Kidney epithelial cell (primary cell): ENCODE data around the gene MOB3A. TPM values are rescaled to one million over a fixed set of nuclear protein-coding genes. Genes with fewer than 3 reads are reported as not detected.
"Not testable (repeated sequence)": the region's sequence is repeated elsewhere in the genome, so short reads cannot be mapped to it uniquely, and the experiment has no call there.

Experiments
- DNase-seq: peaks from one replicate; pipeline ENCODE4 v3.0.0-alpha.2; 2010; ENCODE audit warnings: low read depth
- H3K27me3 ChIP-seq: 2 replicates; pipeline ENCODE4 v1.6.0; 2011; ENCODE audit warnings: low read length; ENCODE audit not compliant: control insufficient read depth, insufficient read depth
- H3K36me3 ChIP-seq: 2 replicates; pipeline ENCODE4 v1.5.1; 2011; ENCODE audit warnings: low read length; ENCODE audit not compliant: control insufficient read depth, insufficient read depth
- H3K4me3 ChIP-seq: 2 replicates; pipeline ENCODE4 v1.5.1; 2011; ENCODE audit warnings: low read depth, mild to moderate bottlenecking, control low read depth, low read length
- total RNA-seq: library from RNA; depleted of rRNA; stranded (reverse); fragments of >200 nt; gene quantifications from 2 replicates; pipeline ENCODE4 v1.2.3, GENCODE V29; 2015
- TF ChIP-seq, protein P1 (sequence below): IDR thresholded peaks from 2 replicates; pipeline ENCODE4 v1.5.1; 2011; ENCODE audit warnings: mild to moderate bottlenecking, moderate library complexity, low read length, control low read depth, inconsistent platforms; ENCODE audit not compliant: insufficient read depth, poor library complexity, severe bottlenecking

MOB3A gene
- total RNA-seq, 1 donor from 2014 or later = 40.3 TPM

DNA sequence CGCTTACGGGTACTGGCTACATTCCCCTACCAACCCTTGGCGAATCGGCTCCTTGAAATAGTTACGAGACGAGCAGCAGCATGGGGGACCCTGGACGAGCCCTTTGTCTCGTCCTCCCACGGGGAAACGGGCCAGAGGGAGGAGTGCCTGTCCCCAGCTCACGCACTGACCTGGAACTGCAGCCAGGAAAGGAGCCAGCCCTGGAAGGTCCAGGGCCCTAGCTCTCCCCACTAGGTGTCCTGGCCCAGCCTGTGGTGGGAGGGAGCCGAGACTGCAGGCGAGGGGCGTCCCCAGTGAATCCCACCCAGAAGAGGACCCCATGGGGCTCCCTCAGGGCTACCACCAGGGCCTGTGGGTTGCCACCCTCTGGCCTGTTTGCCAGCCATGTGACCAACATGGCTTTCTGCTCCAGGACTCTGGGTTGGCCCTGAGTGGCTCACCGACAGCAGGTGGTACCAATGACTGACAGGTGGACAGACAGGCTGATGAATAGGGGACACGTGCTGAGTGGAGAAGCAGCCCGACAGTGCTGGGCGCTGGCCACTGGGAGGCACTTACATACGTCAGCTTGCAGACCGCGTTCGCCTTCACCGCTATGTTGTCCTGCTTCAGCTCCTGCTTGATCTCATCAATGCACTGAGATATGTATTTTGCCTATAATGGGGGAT is 42.1 kb upstream of the MOB3A start:
- peaks cover 1% of the 10 kb centered on the region for H3K36me3 ChIP-seq
- TF ChIP-seq, protein P1, sequence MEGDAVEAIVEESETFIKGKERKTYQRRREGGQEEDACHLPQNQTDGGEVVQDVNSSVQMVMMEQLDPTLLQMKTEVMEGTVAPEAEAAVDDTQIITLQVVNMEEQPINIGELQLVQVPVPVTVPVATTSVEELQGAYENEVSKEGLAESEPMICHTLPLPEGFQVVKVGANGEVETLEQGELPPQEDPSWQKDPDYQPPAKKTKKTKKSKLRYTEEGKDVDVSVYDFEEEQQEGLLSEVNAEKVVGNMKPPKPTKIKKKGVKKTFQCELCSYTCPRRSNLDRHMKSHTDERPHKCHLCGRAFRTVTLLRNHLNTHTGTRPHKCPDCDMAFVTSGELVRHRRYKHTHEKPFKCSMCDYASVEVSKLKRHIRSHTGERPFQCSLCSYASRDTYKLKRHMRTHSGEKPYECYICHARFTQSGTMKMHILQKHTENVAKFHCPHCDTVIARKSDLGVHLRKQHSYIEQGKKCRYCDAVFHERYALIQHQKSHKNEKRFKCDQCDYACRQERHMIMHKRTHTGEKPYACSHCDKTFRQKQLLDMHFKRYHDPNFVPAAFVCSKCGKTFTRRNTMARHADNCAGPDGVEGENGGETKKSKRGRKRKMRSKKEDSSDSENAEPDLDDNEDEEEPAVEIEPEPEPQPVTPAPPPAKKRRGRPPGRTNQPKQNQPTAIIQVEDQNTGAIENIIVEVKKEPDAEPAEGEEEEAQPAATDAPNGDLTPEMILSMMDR = no peak
- H3K4me3 ChIP-seq = no peak overlapping the region
- no peaks in the 10 kb centered on the region for H3K27me3 ChIP-seq
- DNase-seq = no peak

GRCh38 chr19:2136796-2137195 is 40.7 kb upstream of the MOB3A start:
- H3K36me3 ChIP-seq = peaks cover 1% of the 10 kb centered on the region
- no peak overlapping the region for H3K4me3 ChIP-seq
- no peaks in the 10 kb centered on the region for H3K27me3 ChIP-seq
- no peak for DNase-seq
- TF ChIP-seq, protein P1 = no peak

DNA sequence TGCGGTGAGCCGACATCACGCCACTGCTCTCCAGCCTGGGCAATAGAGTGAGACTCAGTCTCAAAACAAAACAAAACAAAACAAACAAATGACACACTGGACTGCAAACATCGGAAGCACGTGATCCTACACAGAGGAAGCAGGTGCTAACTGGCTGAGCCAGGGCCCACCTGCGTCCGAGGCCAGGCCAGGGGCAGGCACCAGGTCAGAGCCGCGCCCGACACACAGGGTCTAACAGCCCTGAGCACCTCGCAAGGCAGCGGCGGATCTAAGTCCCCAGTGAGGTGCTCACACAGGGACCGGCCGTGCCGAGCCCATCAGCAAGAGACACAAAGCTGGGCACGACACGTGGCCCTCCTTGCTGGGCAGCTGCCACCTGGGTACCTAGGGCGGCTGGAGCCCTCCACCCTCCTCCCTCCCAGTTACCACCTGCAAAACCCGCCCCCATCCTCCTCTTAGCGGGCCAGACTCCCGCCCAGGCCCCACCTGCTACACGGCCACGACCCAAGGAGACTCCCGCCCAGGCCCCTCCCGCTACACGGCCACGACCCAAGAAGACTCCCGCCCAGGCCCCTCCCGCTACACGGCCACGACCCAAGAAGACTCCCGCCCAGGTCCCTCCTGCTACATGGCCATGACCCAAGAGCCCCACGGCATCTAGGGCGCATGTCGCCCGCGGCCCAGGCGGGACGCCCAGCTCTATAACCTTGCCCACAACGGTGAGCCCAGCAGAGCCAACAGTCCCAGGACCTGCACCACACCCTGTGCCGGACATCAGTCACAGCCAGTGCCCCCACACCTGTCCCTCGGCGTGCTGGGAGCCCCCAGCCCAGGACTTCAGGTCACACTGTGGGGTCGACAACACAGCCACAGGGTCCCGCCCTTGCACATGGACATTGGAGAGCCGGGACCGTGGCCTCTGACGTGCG is 39.6 kb upstream of the MOB3A start:
- TF ChIP-seq, protein P1 = no peak

GRCh38 chr19:2132731-2133490 is 36.8 kb upstream of the MOB3A start:
- TF ChIP-seq, protein P1 = no peak
- no peaks in the 10 kb centered on the region for H3K27me3 ChIP-seq
- DNase-seq = no peak
- H3K36me3 ChIP-seq = peaks cover 1% of the 10 kb centered on the region
- no peak overlapping the region for H3K4me3 ChIP-seq

More for the DNA sequence above, 39.6 kb upstream of the MOB3A start:
- Histone ChIP-seq H3K4me3 (no peak overlapping the region), H3K36me3 (peaks cover 1% of the 10 kb centered on the region), H3K27me3 (no peaks in the 10 kb centered on the region)
- DNase-seq = no peak

DNA sequence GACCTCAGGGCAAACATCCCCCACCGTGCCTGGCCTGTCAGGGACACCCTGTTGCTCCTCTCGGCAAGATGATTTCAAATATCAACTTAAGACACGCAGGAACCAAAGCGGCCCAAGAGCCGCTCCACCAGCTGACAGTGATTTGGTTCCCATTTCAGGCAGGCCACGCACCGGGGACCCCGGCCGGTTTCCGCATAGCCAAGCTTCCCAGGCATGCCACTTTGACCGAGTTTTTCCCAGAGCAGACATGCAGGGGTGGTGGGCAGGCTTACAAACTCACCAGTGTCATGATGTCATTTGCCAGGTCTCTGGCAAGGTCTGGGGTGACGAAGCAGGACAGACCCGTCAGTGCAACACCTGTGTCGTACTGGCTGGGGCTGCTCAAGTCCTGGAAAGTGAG is 36.1 kb upstream of the MOB3A start:
- peaks cover 1% of the 10 kb centered on the region for H3K36me3 ChIP-seq

DNA sequence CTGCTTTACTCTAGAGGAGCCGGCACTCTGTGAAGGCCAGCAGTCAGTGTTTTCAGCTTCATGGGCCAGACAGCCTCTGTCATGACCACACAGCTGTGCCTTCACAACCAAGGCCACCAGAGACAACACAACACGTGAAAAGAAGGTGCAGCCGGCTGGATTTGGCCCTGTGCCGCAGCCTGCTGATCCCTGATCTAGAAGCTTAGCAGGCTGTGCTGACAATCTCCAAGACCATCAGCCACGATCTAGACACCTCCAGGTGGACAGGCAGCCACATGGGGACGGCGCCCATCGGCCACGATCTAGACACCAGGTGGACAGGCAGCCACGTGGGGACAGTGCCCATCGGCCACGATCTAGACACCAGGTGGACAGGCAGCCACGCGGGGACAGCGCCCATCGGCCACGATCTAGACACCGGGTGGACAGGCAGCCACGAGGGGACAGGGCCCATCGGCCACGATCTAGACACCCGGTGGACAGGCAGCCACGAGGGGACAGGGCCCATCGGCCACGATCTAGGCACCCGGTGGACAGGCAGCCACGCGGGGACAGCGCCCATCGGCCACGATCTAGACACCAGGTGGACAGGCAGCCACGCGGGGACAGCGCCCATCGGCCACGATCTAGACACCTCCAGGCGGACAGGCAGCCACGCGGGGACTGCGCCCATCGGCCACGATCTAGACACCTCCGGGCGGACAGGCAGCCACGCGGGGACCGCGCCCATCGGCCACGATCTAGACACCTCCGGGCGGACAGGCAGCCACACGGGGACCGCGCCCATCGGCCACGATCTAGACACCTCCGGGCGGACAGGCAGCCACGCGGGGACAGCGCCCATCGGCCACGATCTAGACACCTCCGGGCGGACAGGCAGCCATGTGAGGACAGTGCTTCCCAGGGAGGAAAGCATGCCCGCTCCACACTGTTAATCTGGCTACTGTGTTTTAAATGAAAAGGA is 35.2 kb upstream of the MOB3A start:
- H3K27me3 ChIP-seq, H3K36me3 ChIP-seq, DNase-seq, H3K4me3 ChIP-seq: not testable (repeated sequence)

More for the DNA sequence above, 36.1 kb upstream of the MOB3A start:
- no peak overlapping the region for H3K4me3 ChIP-seq
- DNase-seq = no peak
- H3K27me3 ChIP-seq = no peaks in the 10 kb centered on the region
- TF ChIP-seq, protein P1 = no peak
